Stimulated activated CD4-positive, alpha-beta T cell treated with anti-CD3 and anti-CD28 coated beads, Interleukin-4, amount 100 ng/mL, for 24 hours (primary cell): ENCODE data around the gene SRGAP3.

ENCODE experiments used
- DNase-seq: peaks from one replicate; pipeline ENCODE4 v3.0.0-alpha.2; 2020

Gene SRGAP3

DNA sequence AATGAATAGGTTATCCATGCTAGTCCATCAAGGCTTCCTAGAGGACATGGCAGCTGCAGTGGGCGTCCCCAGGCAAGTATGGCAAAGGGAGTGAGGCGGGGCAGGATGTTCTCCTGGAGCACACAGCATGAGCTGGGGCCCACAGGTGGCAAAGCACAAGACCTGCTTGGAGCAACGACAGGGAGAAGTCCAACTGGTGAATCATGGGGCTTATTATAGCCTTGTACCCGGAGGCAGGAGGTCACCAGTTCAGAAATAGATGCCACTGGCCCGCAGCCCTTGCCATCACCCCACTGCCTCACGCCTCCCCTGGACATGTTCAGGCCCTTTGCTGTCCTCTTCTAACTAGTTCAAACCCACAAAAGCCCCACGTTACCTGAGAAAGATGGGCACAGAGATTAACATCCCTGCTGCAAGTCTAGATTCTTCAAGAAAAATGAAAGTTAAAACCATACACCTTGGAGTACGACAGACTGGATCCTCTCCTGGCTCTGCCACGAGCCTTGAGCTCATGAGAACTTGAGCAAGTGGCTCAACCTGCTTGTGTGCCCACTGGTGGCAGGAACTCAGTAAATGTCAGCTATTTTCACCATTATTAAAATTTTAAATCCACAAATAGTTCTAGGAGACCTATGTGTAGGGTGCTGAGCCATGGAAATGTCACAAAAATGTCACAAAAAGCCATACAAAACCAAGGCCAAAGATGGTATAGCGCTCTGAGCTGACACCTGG lies 1.8 kb upstream of the SRGAP3 start:
- DNase-seq: no peak

- no peak for DNase-seq
Observed at GRCh38 chr3:9250236-9250635, 790 bp upstream of the SRGAP3 start.

DNA sequence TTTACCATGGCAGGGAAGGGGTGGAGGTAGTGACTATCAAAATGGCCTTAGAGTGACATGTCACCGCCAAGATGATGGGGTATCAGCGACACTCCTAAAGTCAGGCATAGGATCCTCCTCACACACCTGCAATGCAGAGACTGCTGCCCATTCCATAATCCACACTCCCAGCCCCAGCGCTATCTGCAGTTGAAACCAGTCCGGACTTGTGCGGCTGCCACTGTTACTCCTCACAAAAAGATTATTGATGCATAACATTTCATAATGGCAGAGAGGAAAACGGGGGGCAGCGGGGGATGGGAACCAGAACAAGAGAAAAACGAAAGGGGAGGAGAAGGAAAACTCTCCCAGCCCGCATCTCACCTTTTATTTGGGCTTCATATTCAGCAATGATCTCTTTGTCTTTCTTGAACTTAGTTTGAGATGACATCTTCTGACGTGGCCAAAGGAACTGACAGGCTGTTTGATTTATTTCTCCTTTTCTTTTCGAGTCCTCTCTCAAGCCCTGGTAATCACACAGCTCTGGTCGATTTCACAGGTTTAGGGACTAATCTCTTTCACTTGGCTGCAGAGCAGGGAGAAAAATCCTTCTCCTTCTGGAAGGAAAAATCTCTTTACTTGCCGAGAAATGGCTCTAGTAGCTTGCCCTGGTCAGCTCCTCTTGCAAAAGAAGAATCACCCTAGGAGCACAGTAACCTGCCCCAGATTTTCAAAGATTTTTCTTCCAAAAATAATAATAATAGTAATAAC lies 749 bp downstream of the SRGAP3 start:
- DNase-seq: no peak

DNA sequence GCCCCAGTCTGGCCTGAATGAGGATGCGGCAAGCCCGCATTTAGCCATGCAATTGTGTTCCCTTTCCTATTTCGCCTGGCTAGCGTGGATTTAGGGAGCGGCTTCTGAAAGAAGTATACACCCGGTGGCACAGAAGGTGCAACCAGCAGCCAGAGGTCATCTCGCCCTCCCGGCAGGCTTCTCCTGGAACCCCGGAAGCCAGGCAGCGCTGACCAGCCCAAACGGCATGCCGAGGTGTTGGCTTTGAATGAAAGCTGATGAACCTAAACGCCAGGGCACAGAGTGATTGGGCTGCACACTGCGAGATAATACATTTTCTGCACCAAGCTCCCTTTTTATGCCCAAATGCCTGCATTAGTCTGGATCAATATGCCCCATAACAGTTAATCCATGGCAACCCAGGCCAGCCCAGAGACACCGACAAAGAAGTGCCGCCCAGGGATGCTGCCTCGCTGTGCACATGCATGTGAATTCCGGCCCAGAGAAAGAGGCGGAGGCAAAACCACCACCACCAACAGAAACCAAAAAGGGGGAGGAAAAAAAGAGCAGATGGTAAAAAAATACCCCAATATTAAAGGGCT lies 1.4 kb downstream of the SRGAP3 start:
- no peak for DNase-seq

DNA sequence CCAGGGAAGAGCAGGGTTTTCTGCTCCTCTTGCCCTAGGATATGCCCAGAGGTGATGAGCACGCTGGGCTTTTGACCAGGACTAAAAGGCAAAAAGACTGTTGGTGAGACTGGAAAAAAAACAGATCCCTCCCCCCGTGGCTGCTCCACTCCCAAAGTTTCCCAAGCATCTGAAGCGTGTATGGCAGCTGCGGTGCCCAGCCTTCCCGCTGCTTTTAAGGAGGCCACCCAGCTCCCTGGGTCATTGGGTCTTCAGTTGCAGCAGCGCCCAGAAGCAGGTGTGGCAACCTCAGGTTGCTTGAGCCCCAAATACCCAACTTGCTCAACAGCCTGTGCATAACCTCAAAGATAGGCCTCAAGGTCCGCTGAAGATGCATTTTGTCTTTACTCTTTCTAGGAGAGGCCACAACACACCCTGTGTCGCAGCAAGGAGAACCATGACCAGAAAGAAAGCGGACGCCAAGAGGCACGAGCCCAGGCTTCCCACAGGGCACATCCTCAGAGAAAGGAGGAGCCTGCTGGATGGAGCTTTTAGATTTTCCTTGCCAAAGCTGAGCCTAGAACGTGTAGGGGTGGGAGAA lies 2.0 kb downstream of the SRGAP3 start:
- no peak for DNase-seq

GRCh38 chr3:9246189-9246588 lies 3.3 kb downstream of the SRGAP3 start:
- no peak for DNase-seq

DNA sequence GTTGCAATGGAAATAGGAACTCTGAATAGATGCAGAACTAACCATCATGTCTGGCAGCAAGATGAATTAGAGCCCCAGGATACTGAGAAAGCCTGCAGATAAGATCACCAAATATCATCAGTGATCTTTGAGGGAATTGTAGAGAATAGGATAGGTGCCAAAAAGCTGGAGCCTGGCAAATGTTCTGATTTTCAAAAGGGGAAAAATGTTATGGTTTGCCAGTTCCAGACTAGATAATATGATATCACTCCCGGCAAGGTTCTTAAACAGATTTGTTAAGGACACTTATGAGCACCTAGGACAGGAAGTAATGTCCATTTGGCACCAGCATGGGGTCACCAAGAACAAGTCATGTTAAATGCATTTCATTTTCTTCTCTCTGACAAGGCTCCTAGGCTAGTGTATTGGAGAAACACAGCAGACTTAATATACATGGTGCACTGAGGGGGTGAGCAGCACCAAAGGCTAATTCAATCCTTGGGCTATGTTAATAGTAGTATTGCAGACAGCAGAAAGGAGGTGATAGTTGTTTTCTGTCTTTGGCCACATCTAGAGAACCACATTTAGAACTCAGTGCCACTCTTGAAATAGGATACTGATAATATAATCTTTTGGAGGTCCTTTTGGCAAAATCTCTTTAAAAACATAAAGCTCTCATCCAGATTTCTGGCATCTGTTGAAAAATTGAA lies 4.8 kb downstream of the SRGAP3 start:
- DNase-seq: no peak

- DNase-seq: no peak
Observed at GRCh38 chr3:9241956-9242355, 7.5 kb downstream of the SRGAP3 start.

GRCh38 chr3:9239680-9240079 lies 9.8 kb downstream of the SRGAP3 start:
- no peak for DNase-seq

GRCh38 chr3:9238721-9239295 lies 10.6 kb downstream of the SRGAP3 start:
- no peak for DNase-seq

DNA sequence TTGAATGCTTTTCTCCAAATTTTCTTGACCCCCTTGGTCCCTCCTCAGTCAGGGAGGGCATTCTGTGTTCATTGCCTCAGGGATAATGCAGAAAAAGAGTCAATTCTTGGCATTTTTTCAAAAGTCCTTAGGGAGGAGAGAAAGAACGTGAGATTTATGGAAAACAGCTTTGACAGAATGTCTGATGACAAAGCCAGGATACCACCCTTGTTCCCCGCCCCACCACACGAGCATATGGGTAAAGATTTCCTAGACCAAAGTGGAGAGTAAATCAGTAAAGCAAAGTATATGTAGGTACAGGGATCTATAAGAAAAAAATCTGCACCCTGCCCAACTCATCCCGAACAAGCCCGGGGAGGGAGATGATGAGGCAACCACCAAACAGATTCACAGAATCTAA lies 11.2 kb downstream of the SRGAP3 start:
- no peak for DNase-seq

DNA sequence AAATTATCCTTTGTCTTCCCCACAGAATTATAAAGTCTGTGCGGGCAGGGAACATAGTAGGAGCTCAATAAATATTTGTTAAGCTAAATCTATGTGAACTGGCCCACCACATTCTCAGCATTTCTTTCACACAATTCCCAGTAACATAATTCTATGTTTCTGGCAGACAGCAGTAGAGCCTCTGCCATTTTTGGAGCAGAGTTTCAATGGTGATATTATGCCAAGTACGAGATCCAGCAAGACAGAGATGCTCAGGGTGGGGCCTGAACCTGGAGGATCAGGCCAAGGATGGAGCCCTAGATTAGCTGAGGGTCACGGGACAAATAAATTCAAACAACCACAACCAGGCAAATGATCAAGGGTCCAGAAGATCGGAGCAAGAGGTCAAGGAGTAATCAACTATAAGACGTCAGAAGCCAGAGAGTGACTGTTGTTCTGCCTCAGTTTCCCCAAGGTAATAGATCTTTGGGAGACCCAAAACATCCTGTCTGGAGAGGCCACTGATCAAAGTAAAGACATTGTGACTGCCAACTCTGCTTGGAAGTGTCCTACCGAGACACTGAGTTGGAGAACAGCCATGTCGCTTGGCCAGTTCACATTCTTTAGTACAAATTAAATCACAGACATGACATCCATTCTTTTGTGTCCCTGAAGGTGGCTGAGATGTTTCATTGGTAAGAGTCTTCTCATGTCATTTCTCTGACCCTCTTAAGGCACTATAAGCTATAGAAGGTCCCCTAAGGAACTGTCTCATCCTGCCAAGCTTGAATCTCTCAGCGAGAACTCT lies 15.4 kb downstream of the SRGAP3 start:
- no peak for DNase-seq

GRCh38 chr3:9233101-9233500 lies 16.3 kb downstream of the SRGAP3 start:
- no peak for DNase-seq

DNA sequence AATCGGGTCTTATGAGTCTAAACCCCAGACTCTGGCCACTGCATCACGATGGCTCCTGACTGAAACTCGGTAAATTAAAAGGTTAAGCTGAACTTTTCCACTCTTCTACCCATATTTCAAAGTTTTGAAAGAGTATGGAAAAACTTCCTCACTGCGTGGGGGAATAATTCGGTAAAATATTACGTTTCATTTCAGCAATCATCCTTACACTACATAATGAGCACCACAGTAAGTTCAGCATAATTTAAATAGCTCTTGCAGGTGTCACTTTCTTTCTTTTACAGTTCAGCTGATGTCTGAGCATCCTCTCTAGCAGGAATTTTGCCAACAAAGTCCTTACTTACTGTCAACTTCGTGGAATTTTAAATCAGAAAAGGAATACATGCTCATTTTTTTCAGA lies 17.5 kb downstream of the SRGAP3 start:
- DNase-seq: no peak

- no peak for DNase-seq
Observed at GRCh38 chr3:9231471-9231870, 18.0 kb downstream of the SRGAP3 start.

- DNase-seq: no peak
Observed at GRCh38 chr3:9231006-9231405, 18.4 kb downstream of the SRGAP3 start.

- no peak for DNase-seq
Observed at GRCh38 chr3:9230596-9230995, 18.9 kb downstream of the SRGAP3 start.

DNA sequence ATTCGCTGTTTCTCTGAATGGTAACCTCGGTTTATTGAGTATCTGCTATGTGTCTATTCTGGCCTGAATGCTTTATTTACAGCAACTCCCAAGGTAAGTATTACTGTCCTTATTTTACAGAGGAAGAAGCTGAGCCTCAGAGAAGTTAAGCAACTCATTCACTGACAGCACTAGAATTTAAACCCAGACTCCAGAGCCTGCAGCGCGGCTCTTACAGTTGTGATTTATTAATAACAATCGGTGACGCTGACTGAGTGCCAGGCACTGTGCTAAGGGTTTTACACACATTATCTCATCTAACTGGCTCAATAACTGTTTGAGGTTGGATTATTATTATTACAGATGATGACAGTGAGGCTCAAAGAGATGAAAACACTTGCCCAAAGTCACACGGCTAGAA lies 19.6 kb downstream of the SRGAP3 start:
- no peak for DNase-seq

DNA sequence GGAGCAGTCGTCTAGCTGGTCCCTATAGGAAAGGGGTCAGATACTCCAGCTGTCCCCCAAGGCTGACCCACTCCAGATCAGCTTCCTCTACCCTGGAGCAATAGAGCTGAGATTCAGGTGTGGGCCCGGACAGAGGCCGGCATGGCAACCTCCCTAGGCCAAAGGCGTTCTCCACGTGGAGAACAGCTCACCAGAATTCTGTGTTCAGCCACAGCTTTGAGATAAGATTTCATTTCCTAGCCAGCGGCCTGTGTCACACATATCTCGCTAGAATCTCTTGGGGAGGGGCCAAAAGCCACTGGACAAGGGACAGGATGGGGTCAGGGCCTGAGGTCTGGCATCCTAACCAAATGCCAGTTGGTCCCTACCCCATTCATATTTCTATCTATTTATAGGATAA lies 20.1 kb downstream of the SRGAP3 start:
- DNase-seq: no peak

GRCh38 chr3:9226326-9226725 lies 23.1 kb downstream of the SRGAP3 start:
- no peak for DNase-seq

GRCh38 chr3:9225268-9225667 lies 24.2 kb downstream of the SRGAP3 start:
- DNase-seq: no peak

GRCh38 chr3:9224490-9224889 lies 25.0 kb downstream of the SRGAP3 start:
- DNase-seq: peak; percentile 10
